Cortex of kidney (tissue), 1 donor: ENCODE results near the gene IL9.

Experiments used
- DNase-seq: peaks from one replicate; lab custom pipeline; 2025; lab: John Stamatoyannopoulos, UW

IL9 gene

GRCh38 chr5:135895474-135896006 is at the start of gene IL9:
TSS of gene IL9 (minus strand) at chr5:135895841. CDS start at chr5:135895816, 25 bp downstream.
- DNase-seq = no peak

- no peak for DNase-seq
These were observed 49.4 kb upstream of the IL9 start for GRCh38 chr5:135944967-135945560.

GRCh38 chr5:135944564-135944963 is 48.9 kb upstream of the IL9 start:
- no peak for DNase-seq

GRCh38 chr5:135942202-135942771 is 46.6 kb upstream of the IL9 start:
- no peak for DNase-seq

- DNase-seq = no peak
These were observed 46.1 kb upstream of the IL9 start for GRCh38 chr5:135941711-135942110.

- no peak for DNase-seq
These were observed 41.7 kb upstream of the IL9 start for GRCh38 chr5:135937245-135937911.

GRCh38 chr5:135934939-135935338 is 39.3 kb upstream of the IL9 start:
- no peak for DNase-seq

- DNase-seq = no peak
These were observed 35.3 kb upstream of the IL9 start for GRCh38 chr5:135930949-135931295.

- DNase-seq = no peak
These were observed 34.6 kb upstream of the IL9 start for GRCh38 chr5:135930029-135930948.

- DNase-seq = no peak
These were observed 25.7 kb upstream of the IL9 start for GRCh38 chr5:135921388-135921787.

GRCh38 chr5:135920199-135920598 is 24.6 kb upstream of the IL9 start:
- DNase-seq = no peak

GRCh38 chr5:135916638-135917263 is 21.1 kb upstream of the IL9 start:
- DNase-seq = no peak

GRCh38 chr5:135915466-135916001 is 19.9 kb upstream of the IL9 start:
- no peak for DNase-seq

GRCh38 chr5:135913713-135914626 is 18.3 kb upstream of the IL9 start:
- DNase-seq = no peak

- no peak for DNase-seq
These were observed 9.5 kb upstream of the IL9 start for GRCh38 chr5:135905144-135905543.

GRCh38 chr5:135901633-135902032 is 6.0 kb upstream of the IL9 start:
- DNase-seq = no peak

GRCh38 chr5:135900276-135900675 is 4.6 kb upstream of the IL9 start:
- DNase-seq = no peak

GRCh38 chr5:135898651-135899050 is 3.0 kb upstream of the IL9 start:
- no peak for DNase-seq

- DNase-seq = no peak
These were observed 852 bp downstream of the IL9 start for GRCh38 chr5:135894789-135895188.

- no peak for DNase-seq
These were observed 1.4 kb downstream of the IL9 start for GRCh38 chr5:135894276-135894675.

GRCh38 chr5:135891791-135892190 is 3.9 kb downstream of the IL9 start:
- no peak for DNase-seq
